ENCODE results near the gene ELAVL2.

ELAVL2 gene

GRCh38 chr9:23721466-23721865 lies 104.6 kb downstream of the ELAVL2 start:
- no peak for FAIRE-seq

GRCh38 chr9:23717505-23717904 lies 108.5 kb downstream of the ELAVL2 start:
- FAIRE-seq, result no peak

GRCh38 chr9:23707249-23707648 lies 118.8 kb downstream of the ELAVL2 start:
- no peak for FAIRE-seq

- no peak for FAIRE-seq
Measured at GRCh38 chr9:23702311-23702922, 123.6 kb downstream of the ELAVL2 start.

GRCh38 chr9:23701291-23701690 lies 124.7 kb downstream of the ELAVL2 start:
- FAIRE-seq, result no peak

- FAIRE-seq, result no peak
Measured at GRCh38 chr9:23700359-23700758, 125.7 kb downstream of the ELAVL2 start.

GRCh38 chr9:23698161-23698560 lies 127.9 kb downstream of the ELAVL2 start:
- FAIRE-seq, result no peak

GRCh38 chr9:23695572-23695971 lies 130.5 kb downstream of the ELAVL2 start:
- FAIRE-seq, result no peak

GRCh38 chr9:23693374-23693773 lies 132.7 kb downstream of the ELAVL2 start:
- FAIRE-seq, result no peak

- FAIRE-seq, result no peak
Measured at GRCh38 chr9:23686896-23687295, 139.1 kb downstream of the ELAVL2 start.

- no peak for FAIRE-seq
Measured at GRCh38 chr9:23686257-23686656, 139.8 kb downstream of the ELAVL2 start.

GRCh38 chr9:23683611-23684061 lies 142.4 kb downstream of the ELAVL2 start:
- FAIRE-seq, result no peak

GRCh38 chr9:23682891-23683431 lies 143.1 kb downstream of the ELAVL2 start:
- FAIRE-seq, result no peak

GRCh38 chr9:23682352-23682751 lies 143.7 kb downstream of the ELAVL2 start:
- no peak for FAIRE-seq

GRCh38 chr9:23677446-23677845 lies 148.6 kb downstream of the ELAVL2 start:
- FAIRE-seq, result no peak

GRCh38 chr9:23674016-23674585 lies 151.9 kb downstream of the ELAVL2 start:
- no peak for FAIRE-seq

- no peak for FAIRE-seq
Measured at GRCh38 chr9:23672151-23672550, 153.9 kb downstream of the ELAVL2 start.

GRCh38 chr9:23669776-23670175 lies 156.3 kb downstream of the ELAVL2 start:
- FAIRE-seq, result no peak

GRCh38 chr9:23665635-23666034 lies 160.4 kb downstream of the ELAVL2 start:
- no peak for FAIRE-seq

GRCh38 chr9:23665051-23665450 lies 161.0 kb downstream of the ELAVL2 start:
- no peak for FAIRE-seq

- no peak for FAIRE-seq
Measured at GRCh38 chr9:23663946-23664345, 162.1 kb downstream of the ELAVL2 start.

- no peak for FAIRE-seq
Measured at GRCh38 chr9:23663536-23663935, 162.5 kb downstream of the ELAVL2 start.

GRCh38 chr9:23663125-23663524 lies 162.9 kb downstream of the ELAVL2 start:
- FAIRE-seq, result no peak

- no peak for FAIRE-seq
Measured at GRCh38 chr9:23662320-23662719, 163.7 kb downstream of the ELAVL2 start.

All from colon (tissue), 2 donors.